ENCODE data around the gene GABARAPL1.

GABARAPL1 gene

DNA sequence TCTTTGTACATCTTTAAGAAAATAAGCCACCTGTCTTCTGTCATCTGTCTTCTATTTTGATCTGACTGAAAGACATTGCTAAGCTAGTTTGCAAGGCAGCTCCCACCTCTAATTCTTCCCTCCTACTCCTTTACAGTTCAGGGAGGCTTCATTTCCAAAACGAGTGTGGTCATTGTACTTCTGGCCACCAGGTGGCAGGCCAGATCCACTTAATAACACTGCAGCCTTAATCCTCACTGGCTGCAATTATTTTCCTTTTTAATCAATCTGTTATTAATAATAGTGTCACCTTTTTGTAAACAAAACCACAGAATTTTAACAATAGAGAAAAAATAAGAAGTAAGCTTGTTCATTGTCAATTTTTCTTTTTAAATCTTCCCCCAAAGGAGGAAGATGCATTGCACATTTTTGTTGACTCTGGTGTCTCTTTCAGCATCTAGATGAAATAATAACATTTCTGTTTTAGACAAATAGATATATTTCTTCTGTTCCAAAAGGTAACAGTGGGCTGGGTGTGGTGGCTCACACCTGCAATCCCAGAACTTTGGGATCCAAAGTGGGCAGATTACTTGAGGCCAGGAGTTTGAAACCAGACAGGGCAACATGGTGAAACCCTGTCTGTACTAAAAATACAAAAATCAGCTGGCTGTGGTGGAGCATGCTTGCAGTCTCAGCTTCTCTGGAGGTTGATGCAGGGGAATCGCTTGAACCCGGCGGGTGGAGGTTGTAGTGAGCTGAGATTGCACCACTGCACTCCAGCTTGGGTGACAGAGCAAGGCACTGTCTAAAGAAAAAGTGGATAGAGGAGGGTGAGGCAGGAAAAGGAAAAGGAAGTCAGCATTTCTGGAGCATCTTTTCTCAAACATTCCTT, 23.3 kb downstream of the GABARAPL1 start:
- TF ChIP-seq ZNF274 (IDR thresholded peaks at IDR 0.05; ENCODE audit: low read depth, low read length), result no peak
- no peak overlapping the region for H3K4me3 ChIP-seq (ENCODE audit: low read length)

- no peak overlapping the region for H3K4me3 ChIP-seq (ENCODE audit: low read length)
- no peak for TF ChIP-seq ZNF274 (IDR thresholded peaks at IDR 0.05; ENCODE audit: low read depth, low read length)
These were observed 24.0 kb downstream of the GABARAPL1 start for GRCh38 chr12:10236720-10237119.

- TF ChIP-seq ZNF274 (IDR thresholded peaks at IDR 0.05; ENCODE audit: low read depth, low read length), result no peak
- H3K4me3 ChIP-seq (ENCODE audit: low read length), result no peak overlapping the region
These were observed 25.8 kb downstream of the GABARAPL1 start for GRCh38 chr12:10238526-10238925.

DNA sequence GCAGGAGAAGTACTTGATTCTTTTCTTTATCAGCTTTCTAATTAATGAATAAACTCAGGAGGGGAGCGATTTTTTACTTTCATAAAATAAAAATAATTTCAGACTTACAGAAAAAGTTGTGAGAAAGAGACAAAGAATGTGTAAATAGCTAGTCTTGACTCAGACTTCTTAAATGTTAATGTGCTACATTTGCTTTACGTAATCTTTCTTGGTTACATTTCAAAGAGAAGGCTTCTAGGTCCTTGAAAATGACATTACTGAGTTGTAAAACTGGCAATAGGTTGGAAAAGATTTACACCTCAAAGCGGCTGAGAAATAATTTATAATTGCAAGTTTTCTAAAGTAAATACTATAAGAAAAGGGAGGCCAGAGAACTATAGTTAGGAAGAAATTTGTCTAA, 28.6 kb downstream of the GABARAPL1 start:
- no peak for TF ChIP-seq ZNF274 (IDR thresholded peaks at IDR 0.05; ENCODE audit: low read depth, low read length)
- no peak overlapping the region for H3K4me3 ChIP-seq (ENCODE audit: low read length)

DNA sequence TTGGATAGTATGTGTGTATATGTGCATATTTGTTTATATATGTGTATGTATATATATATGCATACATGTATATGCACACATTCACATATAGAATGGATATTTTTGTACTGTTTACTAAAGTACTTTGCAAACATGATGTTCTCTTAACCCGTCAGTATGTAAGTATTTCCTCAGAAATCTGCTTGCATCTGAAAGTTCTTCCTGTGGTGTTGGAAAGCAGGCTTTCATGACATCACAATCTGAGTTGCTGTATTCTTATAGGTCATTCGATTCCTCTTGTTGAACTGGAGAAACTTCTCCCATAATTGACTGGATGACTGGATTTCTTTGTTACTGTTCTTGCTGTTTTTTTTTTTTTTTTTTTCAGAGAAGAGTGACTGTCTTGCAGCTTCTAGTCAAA, 29.1 kb downstream of the GABARAPL1 start:
- TF ChIP-seq ZNF274 (IDR thresholded peaks at IDR 0.05; ENCODE audit: low read depth, low read length), result no peak
- no peak overlapping the region for H3K4me3 ChIP-seq (ENCODE audit: low read length)

GRCh38 chr12:10242539-10242938, 29.9 kb downstream of the GABARAPL1 start:
- no peak overlapping the region for H3K4me3 ChIP-seq (ENCODE audit: low read length)
- TF ChIP-seq ZNF274 (IDR thresholded peaks at IDR 0.05; ENCODE audit: low read depth, low read length), result no peak

GRCh38 chr12:10243818-10244520, 31.3 kb downstream of the GABARAPL1 start:
- no peak for TF ChIP-seq ZNF274 (IDR thresholded peaks at IDR 0.05; ENCODE audit: low read depth, low read length)
- no peak overlapping the region; the same call in 1 of the 2 replicates for H3K4me3 ChIP-seq (ENCODE audit: low read length)

GRCh38 chr12:10247436-10248058, 34.9 kb downstream of the GABARAPL1 start:
- no peak overlapping the region for H3K4me3 ChIP-seq (ENCODE audit: low read length)
- TF ChIP-seq ZNF274 (IDR thresholded peaks at IDR 0.05; ENCODE audit: low read depth, low read length), result no peak

DNA sequence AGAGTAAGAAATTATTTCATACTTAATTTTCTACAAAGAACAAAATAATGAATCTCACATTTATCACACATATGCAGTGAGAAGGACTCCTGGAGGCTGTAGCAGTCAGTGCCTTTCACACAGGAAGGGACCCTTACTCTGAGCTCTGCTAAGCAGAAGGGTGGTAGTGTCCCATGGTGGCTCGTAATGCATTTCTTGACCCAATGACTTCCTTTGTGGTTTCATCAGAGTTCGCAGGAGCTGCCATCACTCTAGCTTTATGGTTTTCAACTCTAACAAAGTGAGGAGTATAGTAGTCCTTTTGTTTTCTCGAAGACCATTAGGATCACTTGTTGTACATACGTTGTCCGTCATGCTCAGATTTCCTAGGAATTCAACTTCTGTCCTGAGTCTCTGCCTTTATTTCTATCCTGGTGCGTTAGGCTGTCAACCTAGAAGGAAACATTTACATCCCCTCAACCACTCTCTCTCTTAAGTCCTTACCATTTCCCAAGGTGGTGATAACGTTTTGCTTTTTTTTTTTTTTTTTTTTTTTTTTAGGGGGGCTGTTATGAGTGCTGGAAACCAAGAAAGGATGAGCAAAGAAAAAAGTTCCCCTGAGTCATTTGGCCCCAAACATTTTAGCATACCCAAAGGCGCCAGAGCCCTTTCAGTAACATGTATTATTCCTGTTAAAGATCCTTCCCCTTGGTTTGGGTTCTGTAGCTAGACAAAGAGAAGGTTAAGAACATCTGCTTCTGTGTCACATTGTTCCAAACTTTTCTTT, 37.2 kb downstream of the GABARAPL1 start:
- TF ChIP-seq ZNF274 (IDR thresholded peaks at IDR 0.05; ENCODE audit: low read depth, low read length), result no peak
- H3K4me3 ChIP-seq (ENCODE audit: low read length), result no peak overlapping the region

DNA sequence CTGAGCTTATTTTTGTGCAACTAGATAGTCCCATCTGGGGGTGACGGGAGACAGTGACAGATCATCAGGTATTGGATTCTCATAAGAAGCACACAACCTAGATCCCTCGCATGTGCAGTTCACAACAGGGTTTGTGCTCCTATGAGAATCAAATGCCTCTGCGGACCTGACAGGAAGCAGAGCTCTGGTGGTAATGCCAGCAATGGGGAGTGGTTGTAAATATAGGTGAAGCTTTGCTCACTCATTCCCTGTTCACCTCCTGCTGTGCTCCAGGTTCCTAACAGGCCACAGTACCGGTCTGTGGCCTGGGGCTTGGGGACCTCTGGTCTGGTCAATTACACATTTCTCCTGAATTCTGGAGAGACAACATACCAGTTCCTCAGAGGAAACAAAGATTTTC, 39.0 kb downstream of the GABARAPL1 start:
- no peak for TF ChIP-seq ZNF274 (IDR thresholded peaks at IDR 0.05; ENCODE audit: low read depth, low read length)
- no peak overlapping the region for H3K4me3 ChIP-seq (ENCODE audit: low read length)

DNA sequence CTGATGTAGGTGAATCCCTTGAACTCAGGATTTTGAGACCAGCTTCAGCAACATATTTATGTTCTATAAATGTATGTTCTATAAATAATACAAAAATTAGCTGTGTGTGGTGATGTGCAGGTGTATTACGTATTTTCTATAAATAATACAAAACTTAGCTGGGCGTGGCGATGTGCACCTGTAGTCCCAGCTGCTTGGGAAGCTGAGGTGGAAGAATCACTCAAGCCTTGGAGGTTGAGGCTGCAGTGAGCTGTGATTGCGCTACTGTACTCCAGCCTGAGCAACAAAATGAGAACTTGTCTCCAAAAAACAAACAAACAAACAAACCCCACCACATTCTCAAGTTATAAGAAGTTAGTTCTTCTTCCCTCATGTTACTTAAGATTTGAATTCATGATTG, 39.5 kb downstream of the GABARAPL1 start:
- no peak for TF ChIP-seq ZNF274 (IDR thresholded peaks at IDR 0.05; ENCODE audit: low read depth, low read length)
- H3K4me3 ChIP-seq (ENCODE audit: low read length), result no peak overlapping the region

- no peak overlapping the region for H3K4me3 ChIP-seq (ENCODE audit: low read length)
- TF ChIP-seq ZNF274 (IDR thresholded peaks at IDR 0.05; ENCODE audit: low read depth, low read length), result no peak
These were observed 43.4 kb downstream of the GABARAPL1 start for GRCh38 chr12:10256064-10256463.

GRCh38 chr12:10260927-10261326, 48.2 kb downstream of the GABARAPL1 start:
- TF ChIP-seq ZNF274 (IDR thresholded peaks at IDR 0.05; ENCODE audit: low read depth, low read length), result no peak

DNA sequence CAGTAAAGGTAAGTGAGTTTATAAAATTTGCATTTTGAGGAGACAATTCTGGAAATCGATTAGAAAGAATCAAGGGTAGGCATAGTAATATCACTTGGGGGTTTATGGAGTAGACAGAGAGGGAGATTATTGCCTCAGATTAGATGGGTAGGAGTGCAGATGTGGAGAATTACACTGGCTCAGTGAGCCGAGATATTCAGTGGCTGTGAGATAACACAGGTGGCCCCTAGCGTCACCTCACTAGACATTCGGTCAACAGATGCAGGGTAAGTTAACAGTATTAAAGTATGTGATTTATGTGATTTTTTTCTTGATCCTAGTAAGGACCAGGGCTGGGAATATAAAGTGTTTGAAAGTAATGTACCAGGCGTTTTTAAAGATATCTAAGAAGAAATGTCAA, 55.4 kb downstream of the GABARAPL1 start:
- no peak overlapping the region for H3K4me3 ChIP-seq (ENCODE audit: low read length)
- TF ChIP-seq ZNF274 (IDR thresholded peaks at IDR 0.05; ENCODE audit: low read depth, low read length), result no peak

More at GRCh38 chr12:10260927-10261326, 48.2 kb downstream of the GABARAPL1 start:
- no peak overlapping the region for H3K4me3 ChIP-seq (ENCODE audit: low read length)

Measured in GM08714 (cell line).